Gastroesophageal sphincter (tissue), 2 donors: ENCODE measurements around the gene CSMD2.

ENCODE experiments used
- EP300 ChIP-seq: sonication (generic); formaldehyde crosslinking; IDR thresholded peaks from one replicate; pipeline ENCODE4 v1.6.1; 2017; ENCODE audit warnings: antibody characterized with exemption, mild to moderate bottlenecking
- POLR2A ChIP-seq, 2 donors: fragments of 450-650 bp; IDR thresholded peaks; one replicate each; pipeline ENCODE4 v1.6.1; 2017; ENCODE audit warnings: antibody characterized with exemption in 2 of 2, mild to moderate bottlenecking in 2 of 2, moderate library complexity in 1 of 2

DNA sequence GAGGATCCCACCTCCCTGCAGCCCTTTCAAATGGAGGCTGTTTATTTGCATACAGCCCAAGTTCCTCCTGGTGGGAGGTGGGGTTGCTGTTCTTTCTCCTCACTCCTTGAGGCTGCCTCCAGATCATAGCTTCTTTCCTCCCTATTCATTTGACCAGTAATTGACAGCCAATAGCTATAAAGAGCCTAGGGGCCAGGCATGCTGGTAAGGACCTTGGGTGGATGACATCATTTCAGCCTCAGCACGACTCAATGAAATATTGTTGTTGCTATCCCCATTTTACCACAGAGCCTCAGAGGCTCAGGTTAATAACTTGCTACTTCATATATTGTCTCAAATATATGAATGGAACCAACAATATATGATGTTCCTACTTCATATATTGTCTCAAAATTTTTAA, 661.5 kb downstream of the CSMD2 start:
- TF ChIP-seq EP300 (no peak), POLR2A (IDR thresholded peaks at IDR 0.05) (no peak)
